ENCODE results near the gene DCAF6.

GRCh38 chr1:168116327-168116799 is 179.9 kb downstream of the DCAF6 start:
- TF ChIP-seq CTCF (IDR thresholded peaks at IDR 0.05) (no peak), POLR2A (IDR thresholded peaks at IDR 0.05) (no peak), EP300 (IDR thresholded peaks at IDR 0.05) (no peak), POLR2AphosphoS5 (IDR thresholded peaks at IDR 0.05) (no peak)

Data from gastroesophageal sphincter (tissue), 3 donors.